Fibroblast of gingiva (primary cell): ENCODE data around the gene KMT5B.

ENCODE experiments used
- DNase-seq: peaks from one replicate; pipeline ENCODE4 v3.0.0-alpha.2; 2011; ENCODE audit warnings: low read depth

Gene KMT5B

GRCh38 chr11:68181719-68182451, 31.2 kb downstream of the KMT5B start:
- DNase-seq: peak; percentile 6

- no peak for DNase-seq
Measured at GRCh38 chr11:68179847-68180246, 33.2 kb downstream of the KMT5B start.

- DNase-seq: no peak
Measured at GRCh38 chr11:68177877-68178276, 35.2 kb downstream of the KMT5B start.

- peak; percentile 22 for DNase-seq
Measured at GRCh38 chr11:68173926-68174325, 39.2 kb downstream of the KMT5B start.

- no peak for DNase-seq
Measured at GRCh38 chr11:68169442-68169841, 43.7 kb downstream of the KMT5B start.

- DNase-seq: no peak
Measured at GRCh38 chr11:68168694-68169093, 44.4 kb downstream of the KMT5B start.

GRCh38 chr11:68167474-68167873, 45.6 kb downstream of the KMT5B start:
- no peak for DNase-seq

- no peak for DNase-seq
Measured at GRCh38 chr11:68166969-68167368, 46.1 kb downstream of the KMT5B start.

- DNase-seq: no peak
Measured at GRCh38 chr11:68165601-68166000, 47.5 kb downstream of the KMT5B start.

GRCh38 chr11:68164437-68164836, 48.7 kb downstream of the KMT5B start:
- DNase-seq: no peak

- DNase-seq: no peak
Measured at GRCh38 chr11:68163691-68164090, 49.4 kb downstream of the KMT5B start.

GRCh38 chr11:68160100-68160695, 52.9 kb downstream of the KMT5B start:
- DNase-seq: peak; percentile 64

- no peak for DNase-seq
Measured at GRCh38 chr11:68159665-68160064, 53.4 kb downstream of the KMT5B start.

GRCh38 chr11:68159161-68159560, 53.9 kb downstream of the KMT5B start:
- no peak for DNase-seq

GRCh38 chr11:68158580-68158979, 54.5 kb downstream of the KMT5B start:
- DNase-seq: no peak

GRCh38 chr11:68153742-68154141, 59.4 kb downstream of the KMT5B start:
- DNase-seq: no peak

GRCh38 chr11:68150037-68150436, 63.1 kb downstream of the KMT5B start:
- peak; percentile 14 for DNase-seq

- no peak for DNase-seq
Measured at GRCh38 chr11:68149417-68149816, 63.7 kb downstream of the KMT5B start.

GRCh38 chr11:68148879-68149278, 64.2 kb downstream of the KMT5B start:
- no peak for DNase-seq

- DNase-seq: no peak
Measured at GRCh38 chr11:68148071-68148805, 64.9 kb downstream of the KMT5B start.

- peak; percentile 13 for DNase-seq
Measured at GRCh38 chr11:68146704-68147474, 66.2 kb downstream of the KMT5B start.

GRCh38 chr11:68146010-68146540, 67.0 kb downstream of the KMT5B start:
- DNase-seq: no peak
